Colonic mucosa (tissue), 4 donors: ENCODE results near the gene BDH2. TPM values are rescaled to one million over a fixed set of nuclear protein-coding genes. Genes with fewer than 3 reads are reported as not detected.

Experiments
- DNase-seq: peaks from one replicate; pipeline ENCODE4 v3.0.0-alpha.2; 2020
- H3K27ac ChIP-seq: fragments of 200-600 bp; one replicate; pipeline ENCODE4 v1.8.0; 2021
- H3K27me3 ChIP-seq: fragments of 200-600 bp; one replicate; pipeline ENCODE4 v1.8.0; 2021
- H3K36me3 ChIP-seq: fragments of 200-600 bp; one replicate; pipeline ENCODE4 v1.8.0; 2021
- H3K4me1 ChIP-seq: fragments of 200-600 bp; one replicate; pipeline ENCODE4 v1.8.0; 2021; ENCODE audit warnings: mild to moderate bottlenecking
- H3K4me3 ChIP-seq: fragments of 200-600 bp; one replicate; pipeline ENCODE4 v1.8.0; 2021
- H3K9ac ChIP-seq, 2 donors: one replicate each; pipeline ENCODE4 v1.7.0; 2013; ENCODE audit warnings: control low read depth in 2 of 2, low read depth in 2 of 2, low read length in 2 of 2
- H3K9me3 ChIP-seq: fragments of 200-600 bp; one replicate; pipeline ENCODE4 v1.8.0; 2021
- CTCF ChIP-seq: fragments of 200-600 bp; IDR thresholded peaks from one replicate; pipeline ENCODE4 v1.8.0; 2022; ENCODE audit warnings: antibody characterized with exemption, mild to moderate bottlenecking
- intact Hi-C: fragments of 100-400 bp; cut with DNase I; formaldehyde crosslinking; loops from one replicate; pipeline ENCODE4 v1.14.1; 2022
- total RNA-seq, 2 donors: library from RNA; stranded (reverse); fragmentation: NEBNext Ultra II Directional in 1 of 2; extraction: Animal tissue kit (Norgen Biotek cat#: 25700) in 1 of 2; gene quantifications; one replicate each; pipeline ENCODE4 v1.2.1, GENCODE V29; 2021
- donor health status: healthy.
- donor health status: DM: no; HTN: no; CAD: no.
- donor health status: DM: no; HTN: no; CAD: no.

Gene BDH2
- 10 to 100 TPM; 14.0 to 35.3 TPM for total RNA-seq

- H3K4me3 ChIP-seq, result peak within 1 kb of the TSS; percentile 35
- no peaks in the 10 kb centered on the region for H3K9me3 ChIP-seq
- H3K27me3 ChIP-seq, result no peaks in the 10 kb centered on the region
- peak within 1 kb of the TSS; percentile 41 for H3K27ac ChIP-seq
- H3K4me1 ChIP-seq, result no peaks in the 10 kb centered on the region
- H3K9ac ChIP-seq, result peak within 1 kb of the TSS; percentile 26 to 55
- DNase-seq, result peak; percentile 73
- H3K36me3 ChIP-seq, result no peaks in the 10 kb centered on the region
- peak; percentile 78 for TF ChIP-seq CTCF
- intact Hi-C loops, result loop anchor here (10.0 kb wide), 1 partner anchor 655 kb away; no protein-coding TSS in a partner anchor
Measured at GRCh38 chr4:103099691-103100392, at the start of gene BDH2. TSS of gene BDH2 (minus strand) at chr4:103099834. CDS start at chr4:103096254, 3,580 bp downstream.

GRCh38 chr4:103144926-103145325 is 45.3 kb upstream of the BDH2 start:
- no peaks in the 10 kb centered on the region for H3K27me3 ChIP-seq
- DNase-seq, result no peak
- H3K9ac ChIP-seq, result no peak overlapping the region
- intact Hi-C loops, result no loop called here
- no peak overlapping the region for H3K4me3 ChIP-seq
- no peaks in the 10 kb centered on the region for H3K9me3 ChIP-seq
- H3K4me1 ChIP-seq, result no peaks in the 10 kb centered on the region
- no peaks in the 10 kb centered on the region for H3K36me3 ChIP-seq
- no peak overlapping the region for H3K27ac ChIP-seq
- TF ChIP-seq CTCF, result no peak

GRCh38 chr4:103137446-103137827 is 37.8 kb upstream of the BDH2 start:
- no peak overlapping the region for H3K27ac ChIP-seq
- H3K27me3 ChIP-seq, result no peaks in the 10 kb centered on the region
- DNase-seq, result no peak
- H3K36me3 ChIP-seq, result no peaks in the 10 kb centered on the region
- no peak overlapping the region for H3K4me3 ChIP-seq
- no peak overlapping the region for H3K9ac ChIP-seq
- intact Hi-C loops, result no loop called here
- no peak for TF ChIP-seq CTCF
- no peaks in the 10 kb centered on the region for H3K4me1 ChIP-seq
- H3K9me3 ChIP-seq, result no peaks in the 10 kb centered on the region

- Histone ChIP-seq H3K9ac (no peak overlapping the region), H3K27me3 (no peaks in the 10 kb centered on the region), H3K36me3 (no peaks in the 10 kb centered on the region), H3K4me3 (no peak overlapping the region), H3K27ac (no peak overlapping the region), H3K4me1 (no peaks in the 10 kb centered on the region), H3K9me3 (no peaks in the 10 kb centered on the region)
- no peak for TF ChIP-seq CTCF
- peak; percentile 16 for DNase-seq
- intact Hi-C loops, result no loop called here
Measured at GRCh38 chr4:103136671-103137445, 37.2 kb upstream of the BDH2 start.

- Histone ChIP-seq H3K36me3 (no peaks in the 10 kb centered on the region), H3K9me3 (no peaks in the 10 kb centered on the region), H3K4me3 (no peak overlapping the region), H3K9ac (no peak overlapping the region), H3K4me1 (no peaks in the 10 kb centered on the region), H3K27ac (no peak overlapping the region), H3K27me3 (no peaks in the 10 kb centered on the region)
- no peak for DNase-seq
- no peak for TF ChIP-seq CTCF
- intact Hi-C loops, result no loop called here
Measured at GRCh38 chr4:103129174-103129573, 29.5 kb upstream of the BDH2 start.
